ENCODE results near the gene CST6. TPM values are rescaled to one million over a fixed set of nuclear protein-coding genes. Genes with fewer than 3 reads are reported as not detected.

Gene CST6
- total RNA-seq, 1 experiment from 2014 or later = not detected

GRCh38 chr11:66048547-66049323 is 36.9 kb downstream of the CST6 start, which contains the start of gene GAL3ST3:
TSS of gene GAL3ST3 (minus strand) at chr11:66049161. CDS start at chr11:66045415, 3,746 bp downstream.
- no peaks in the 10 kb centered on the region for H3K9me3 Mint-ChIP-seq (ENCODE audit: unreplicated experiment)
- no TSS peak for BruUV-seq (replicated peaks)
- TF ChIP-seq CTCF (IDR thresholded peaks at IDR 0.05; ENCODE audit: unreplicated experiment) = no peak
- H3K36me3 Mint-ChIP-seq (ENCODE audit: insufficient read depth, unreplicated experiment) = peaks cover 6% of the 10 kb centered on the region
- H3K27ac Mint-ChIP-seq (ENCODE audit: low read depth, unreplicated experiment) = no peak within 1 kb of the TSS
- POLR2A ChIA-PET = interaction anchor here (1.4 kb wide), 1 partner anchor 46 kb away, joined by 5 read pairs; the partner anchor contains the start of gene BANF1
- H3K4me3 Mint-ChIP-seq (ENCODE audit: unreplicated experiment) = no peak within 1 kb of the TSS
- DNase-seq (ENCODE audit: unreplicated experiment) = no peak
- CTCF ChIA-PET = interaction anchor here (0.7 to 1.0 kb wide), 3 partner anchors 19 to 88 kb away, joined by 3 to 4 read pairs (median 3); no protein-coding TSS in a partner anchor
- H3K4me1 Mint-ChIP-seq (ENCODE audit: insufficient read depth, unreplicated experiment) = peaks cover 5% of the 10 kb centered on the region
- H3K27me3 Mint-ChIP-seq (ENCODE audit: insufficient read depth, unreplicated experiment) = no peaks in the 10 kb centered on the region
- intact Hi-C loops (cut with micrococcal nuclease) = no loop called here

- Mint-ChIP-seq H3K4me1 (ENCODE audit: insufficient read depth, unreplicated experiment) (peaks cover 5% of the 10 kb centered on the region), H3K27ac (ENCODE audit: low read depth, unreplicated experiment) (peak overlapping the region; percentile 91), H3K4me3 (ENCODE audit: unreplicated experiment) (peak overlapping the region; percentile 97), H3K36me3 (ENCODE audit: insufficient read depth, unreplicated experiment) (peaks cover 24% of the 10 kb centered on the region), H3K27me3 (ENCODE audit: insufficient read depth, unreplicated experiment) (no peaks in the 10 kb centered on the region), H3K9me3 (ENCODE audit: unreplicated experiment) (no peaks in the 10 kb centered on the region)
- no TSS peak for BruUV-seq (replicated peaks)
- DNase-seq (ENCODE audit: unreplicated experiment) = no peak
- intact Hi-C loops (cut with micrococcal nuclease) = loop anchor here (10.0 kb wide), 1 partner anchor 46 kb away; the partner anchor contains the start of genes BANF1 and EIF1AD
- TF ChIP-seq CTCF (IDR thresholded peaks at IDR 0.05; ENCODE audit: unreplicated experiment) = no peak
- POLR2A ChIA-PET = interaction anchor here (0.7 to 6.5 kb wide), 7 partner anchors 15 to 388 kb away, joined by 3 to 69 read pairs (median 15); partner anchors contain the start of genes BANF1, CCDC85B, EIF1AD and FIBP
- CTCF ChIA-PET = interaction anchor here (0.6 to 6.1 kb wide), 5 partner anchors 17 to 166 kb away, joined by 3 to 75 read pairs (median 4); no protein-coding TSS in a partner anchor
Measured at GRCh38 chr11:66050581-66051231, 38.9 kb downstream of the CST6 start.

- peaks cover 31% of the 10 kb centered on the region for H3K36me3 Mint-ChIP-seq (ENCODE audit: insufficient read depth, unreplicated experiment)
- no peak for DNase-seq (ENCODE audit: unreplicated experiment)
- H3K4me3 Mint-ChIP-seq (ENCODE audit: unreplicated experiment) = peak overlapping the region; percentile 97
- no peaks in the 10 kb centered on the region for H3K9me3 Mint-ChIP-seq (ENCODE audit: unreplicated experiment)
- TF ChIP-seq CTCF (IDR thresholded peaks at IDR 0.05; ENCODE audit: unreplicated experiment) = no peak
- H3K27ac Mint-ChIP-seq (ENCODE audit: low read depth, unreplicated experiment) = peak overlapping the region; percentile 91
- peaks cover 5% of the 10 kb centered on the region for H3K4me1 Mint-ChIP-seq (ENCODE audit: insufficient read depth, unreplicated experiment)
- no peaks in the 10 kb centered on the region for H3K27me3 Mint-ChIP-seq (ENCODE audit: insufficient read depth, unreplicated experiment)
- ChIA-PET CTCF (interaction anchor here (0.6 to 6.1 kb wide), 3 partner anchors 17 to 53 kb away, joined by 3 to 75 read pairs (median 4); no protein-coding TSS in a partner anchor), POLR2A (interaction anchor here (0.6 to 6.5 kb wide), 21 partner anchors 10 to 1991 kb away, joined by 3 to 69 read pairs (median 4); partner anchors contain the start of genes BANF1, CCDC85B, CFL1 and EIF1AD)
- TSS peak; percentile 96 for BruUV-seq (replicated peaks)
- intact Hi-C loops (cut with micrococcal nuclease) = loop anchor here (10.0 kb wide), 1 partner anchor 47 kb away; the partner anchor contains the start of genes BANF1 and EIF1AD
Measured at GRCh38 chr11:66051371-66051765, 39.6 kb downstream of the CST6 start.
